GM10847 (cell line): ENCODE data around the gene PRDM4.
A peak's percentile ranks its signal among the peaks of the same experiment; 100 is the strongest.

ENCODE experiments used
- POLR2A ChIP-seq: IDR thresholded peaks from 2 replicates; pipeline ENCODE4 v1.6.1; 2011; ENCODE audit not compliant: insufficient read length; ENCODE audit errors: extremely low read depth

The PRDM4 gene

GRCh38 chr12:107760809-107761501 lies at the start of gene PRDM4:
Gene PRDM4, minus strand, starts transcription at chr12:107761137. Its CDS starts 622 bp downstream, at chr12:107760515.
- TF ChIP-seq POLR2A: peak; percentile 78

- no peak for TF ChIP-seq POLR2A
These were observed 46.7 kb upstream of the PRDM4 start for GRCh38 chr12:107807471-107808150.

- no peak for TF ChIP-seq POLR2A
These were observed 44.7 kb upstream of the PRDM4 start for GRCh38 chr12:107805488-107806180.

- TF ChIP-seq POLR2A: no peak
These were observed 42.2 kb upstream of the PRDM4 start for GRCh38 chr12:107803092-107803491.

GRCh38 chr12:107801150-107801549 lies 40.2 kb upstream of the PRDM4 start:
- no peak for TF ChIP-seq POLR2A

GRCh38 chr12:107798580-107798979 lies 37.6 kb upstream of the PRDM4 start:
- TF ChIP-seq POLR2A: no peak

GRCh38 chr12:107794451-107794850 lies 33.5 kb upstream of the PRDM4 start:
- TF ChIP-seq POLR2A: no peak

GRCh38 chr12:107791465-107792089 lies 30.6 kb upstream of the PRDM4 start:
- TF ChIP-seq POLR2A: no peak

GRCh38 chr12:107788690-107789458 lies 27.9 kb upstream of the PRDM4 start:
- TF ChIP-seq POLR2A: no peak

GRCh38 chr12:107788281-107788680 lies 27.3 kb upstream of the PRDM4 start:
- no peak for TF ChIP-seq POLR2A

GRCh38 chr12:107783406-107784376 lies 22.8 kb upstream of the PRDM4 start:
- no peak for TF ChIP-seq POLR2A

GRCh38 chr12:107782067-107782466 lies 21.1 kb upstream of the PRDM4 start:
- no peak for TF ChIP-seq POLR2A

- no peak for TF ChIP-seq POLR2A
These were observed 19.4 kb upstream of the PRDM4 start for GRCh38 chr12:107780298-107780697.
